Suprapubic skin (tissue), 4 donors: Measurements from ENCODE around the gene C1orf198. TPM values are rescaled to one million over a fixed set of nuclear protein-coding genes. Genes with fewer than 3 reads are reported as not detected.

Experiments
- DNase-seq, 2 donors: peaks; one replicate each; pipeline ENCODE4 v3.0.0-alpha.2; 2019; ENCODE audit warnings: low spot score in 2 of 2
- H3K27ac ChIP-seq: fragments of 200-600 bp; sonication (generic); one replicate; pipeline ENCODE4 v1.5.1; 2019
- H3K27me3 ChIP-seq: fragments of 200-600 bp; sonication (generic); one replicate; pipeline ENCODE4 v1.5.1; 2019
- H3K36me3 ChIP-seq: fragments of 200-600 bp; sonication (generic); one replicate; pipeline ENCODE4 v1.5.1; 2019
- H3K4me1 ChIP-seq: fragments of 200-600 bp; sonication (generic); one replicate; pipeline ENCODE4 v1.5.1; 2019
- H3K4me3 ChIP-seq: fragments of 200-600 bp; sonication (generic); one replicate; pipeline ENCODE4 v1.5.1; 2019; ENCODE audit warnings: mild to moderate bottlenecking
- H3K9me3 ChIP-seq: fragments of 200-600 bp; sonication (generic); one replicate; pipeline ENCODE4 v1.5.1; 2019
- CTCF ChIP-seq, 2 donors: fragments of 200-600 bp in 1 of 2; fragments of 450-650 bp in 1 of 2; sonication (generic) in 1 of 2; IDR thresholded peaks; one replicate each; pipeline ENCODE4 v1.5.1; 2016 to 2019; ENCODE audit warnings: antibody characterized with exemption in 2 of 2, mild to moderate bottlenecking in 1 of 2, moderate library complexity in 1 of 2
- EP300 ChIP-seq: sonication (generic); formaldehyde crosslinking; IDR thresholded peaks from one replicate; pipeline ENCODE4 v1.6.1; 2017; ENCODE audit warnings: antibody characterized with exemption
- POLR2A ChIP-seq, 2 donors: fragments of 450-650 bp; IDR thresholded peaks; one replicate each; pipeline ENCODE4 v1.6.1; 2017; ENCODE audit warnings: antibody characterized with exemption in 2 of 2, mild to moderate bottlenecking in 2 of 2, moderate library complexity in 2 of 2
- POLR2AphosphoS5 ChIP-seq, 3 donors: sonication (generic); formaldehyde crosslinking; IDR thresholded peaks; one replicate each; pipeline ENCODE4 v1.6.1; 2017; ENCODE audit warnings: antibody characterized with exemption in 3 of 3
- WGBS: methylation state at CpG from one replicate; pipeline ENCODE4 v1.1.5; 2018; 5-methylcytosine and 5-hydroxymethylcytosine counted together
- total RNA-seq, 4 donors: library from RNA; depleted of rRNA; stranded (reverse); fragments of >200 nt; gene quantifications; one replicate each; pipeline ENCODE4 v1.1.0, GENCODE V29; 2016

Gene C1orf198
- total RNA-seq, 4 donors from 2014 or later: 42.7 to 70.1 (median 52.5) TPM

- no peaks in the 10 kb centered on the region for H3K36me3 ChIP-seq
- WGBS: 93% methylated on average over 8 of the region's 8 CpGs
- no peak overlapping the region for H3K4me3 ChIP-seq
- TF ChIP-seq CTCF (IDR thresholded peaks at IDR 0.05): no peak
- TF ChIP-seq POLR2A (IDR thresholded peaks at IDR 0.05): no peak
- no peak for TF ChIP-seq EP300
- TF ChIP-seq POLR2AphosphoS5 (IDR thresholded peaks at IDR 0.05): no peak
- no peaks in the 10 kb centered on the region for H3K27me3 ChIP-seq
- H3K27ac ChIP-seq: no peak overlapping the region
- no peak for DNase-seq
- no peaks in the 10 kb centered on the region for H3K9me3 ChIP-seq
- no peaks in the 10 kb centered on the region for H3K4me1 ChIP-seq
Observed at GRCh38 chr1:230898748-230899147, 30.4 kb upstream of the C1orf198 start.

- Histone ChIP-seq H3K4me1 (no peaks in the 10 kb centered on the region), H3K36me3 (no peaks in the 10 kb centered on the region), H3K27ac (no peak overlapping the region), H3K4me3 (no peak overlapping the region), H3K9me3 (no peaks in the 10 kb centered on the region), H3K27me3 (no peaks in the 10 kb centered on the region)
- WGBS: 96% methylated on average over 4 of the region's 4 CpGs
- TF ChIP-seq POLR2A (IDR thresholded peaks at IDR 0.05) (no peak), POLR2AphosphoS5 (IDR thresholded peaks at IDR 0.05) (no peak), CTCF (IDR thresholded peaks at IDR 0.05) (no peak), EP300 (no peak)
- no peak for DNase-seq
Observed at GRCh38 chr1:230898144-230898543, 29.8 kb upstream of the C1orf198 start.

- no peak overlapping the region for H3K4me3 ChIP-seq
- no peaks in the 10 kb centered on the region for H3K36me3 ChIP-seq
- no peaks in the 10 kb centered on the region for H3K27me3 ChIP-seq
- H3K9me3 ChIP-seq: no peaks in the 10 kb centered on the region
- H3K27ac ChIP-seq: no peak overlapping the region
- WGBS: 70% methylated on average over 1 of the region's 1 CpG
- no peak for DNase-seq
- TF ChIP-seq CTCF (IDR thresholded peaks at IDR 0.05): no peak
- no peak for TF ChIP-seq POLR2AphosphoS5 (IDR thresholded peaks at IDR 0.05)
- no peak for TF ChIP-seq EP300
- no peak for TF ChIP-seq POLR2A (IDR thresholded peaks at IDR 0.05)
- no peaks in the 10 kb centered on the region for H3K4me1 ChIP-seq
Observed at GRCh38 chr1:230896779-230897178, 28.5 kb upstream of the C1orf198 start.

GRCh38 chr1:230895452-230895851, 27.1 kb upstream of the C1orf198 start:
- TF ChIP-seq CTCF (IDR thresholded peaks at IDR 0.05): no peak
- TF ChIP-seq POLR2AphosphoS5 (IDR thresholded peaks at IDR 0.05): no peak
- no peak for TF ChIP-seq EP300
- TF ChIP-seq POLR2A (IDR thresholded peaks at IDR 0.05): no peak
- no peak for DNase-seq
- 82% methylated on average over 2 of the region's 2 CpGs for WGBS
- Histone ChIP-seq H3K9me3 (no peaks in the 10 kb centered on the region), H3K27me3 (no peaks in the 10 kb centered on the region), H3K27ac (no peak overlapping the region), H3K36me3 (no peaks in the 10 kb centered on the region), H3K4me3 (no peak overlapping the region), H3K4me1 (no peaks in the 10 kb centered on the region)

GRCh38 chr1:230894664-230895063, 26.3 kb upstream of the C1orf198 start:
- no peaks in the 10 kb centered on the region for H3K27me3 ChIP-seq
- H3K27ac ChIP-seq: no peak overlapping the region
- no peak for DNase-seq
- no peak overlapping the region for H3K4me3 ChIP-seq
- no peaks in the 10 kb centered on the region for H3K36me3 ChIP-seq
- TF ChIP-seq POLR2A (IDR thresholded peaks at IDR 0.05): no peak
- H3K4me1 ChIP-seq: no peaks in the 10 kb centered on the region
- WGBS: 77% methylated on average over 5 of the region's 5 CpGs
- no peaks in the 10 kb centered on the region for H3K9me3 ChIP-seq

GRCh38 chr1:230894032-230894431, 25.7 kb upstream of the C1orf198 start:
- H3K9me3 ChIP-seq: no peaks in the 10 kb centered on the region
- no peak overlapping the region for H3K27ac ChIP-seq
- H3K4me1 ChIP-seq: no peaks in the 10 kb centered on the region
- no peaks in the 10 kb centered on the region for H3K36me3 ChIP-seq
- 92% methylated on average over 6 of the region's 6 CpGs for WGBS
- H3K4me3 ChIP-seq: no peak overlapping the region
- DNase-seq: no peak
- TF ChIP-seq EP300: no peak
- TF ChIP-seq POLR2A (IDR thresholded peaks at IDR 0.05): no peak
- TF ChIP-seq CTCF (IDR thresholded peaks at IDR 0.05): no peak
- no peak for TF ChIP-seq POLR2AphosphoS5 (IDR thresholded peaks at IDR 0.05)
- no peaks in the 10 kb centered on the region for H3K27me3 ChIP-seq
